GOT3 (cell line): Measurements from ENCODE around the gene SV2A.
A peak's percentile ranks its signal among the peaks of the same experiment; 100 is the strongest.
"Not testable (repeated sequence)": the region's sequence is repeated elsewhere in the genome, so short reads cannot be mapped to it uniquely, and the experiment has no call there.

ENCODE experiments used
- DNase-seq: peaks from one replicate; lab custom pipeline; 2025; ENCODE audit warnings: mixed read lengths; lab: John Stamatoyannopoulos, UW

SV2A gene

GRCh38 chr1:149886396-149887195 lies 31.0 kb downstream of the SV2A start:
- DNase-seq, result peak; percentile 87

GRCh38 chr1:149886121-149886395 lies 31.6 kb downstream of the SV2A start:
- DNase-seq, result peak; percentile 76

GRCh38 chr1:149885339-149886120 lies 32.1 kb downstream of the SV2A start:
- peak; percentile 44 for DNase-seq

GRCh38 chr1:149884433-149885338 lies 33.0 kb downstream of the SV2A start:
- no peak for DNase-seq

GRCh38 chr1:149883598-149884247 lies 33.9 kb downstream of the SV2A start:
- no peak for DNase-seq

- DNase-seq, result no peak
Measured at GRCh38 chr1:149881876-149882275, 35.8 kb downstream of the SV2A start.

- DNase-seq, result no peak
Measured at GRCh38 chr1:149879556-149879955, 38.1 kb downstream of the SV2A start.

- DNase-seq, result no peak
Measured at GRCh38 chr1:149877211-149877946, 40.3 kb downstream of the SV2A start.

- DNase-seq, result not testable (repeated sequence)
Measured at GRCh38 chr1:149873060-149873459, 44.6 kb downstream of the SV2A start.

- DNase-seq, result not testable (repeated sequence)
Measured at GRCh38 chr1:149866887-149867286, 50.8 kb downstream of the SV2A start.

- not testable (repeated sequence) for DNase-seq
Measured at GRCh38 chr1:149861497-149862054, 56.1 kb downstream of the SV2A start.

- not testable (repeated sequence) for DNase-seq
Measured at GRCh38 chr1:149860684-149861496, 56.8 kb downstream of the SV2A start.

- DNase-seq, result not testable (repeated sequence)
Measured at GRCh38 chr1:149860271-149860670, 57.4 kb downstream of the SV2A start.
